Liver (tissue), 3 donors: ENCODE results near the gene MN1.

ENCODE experiments used
- CTCF ChIP-seq: fragments of 150-350 bp; IDR thresholded peaks from 2 replicates; pipeline ENCODE4 v1.5.1; 2017; ENCODE audit warnings: improper control_type of control experiment, low read depth, low read length; ENCODE audit not compliant: missing input control
- HNF4A ChIP-seq, 2 donors: conservative IDR thresholded peaks; 2 replicates each; pipeline ENCODE4 v1.6.1; 2016; ENCODE audit warnings: antibody characterized with exemption in 2 of 2, mild to moderate bottlenecking in 2 of 2
- JUND ChIP-seq, 2 donors: IDR thresholded peaks; 2 replicates each; pipeline ENCODE4 v1.6.1; 2016; ENCODE audit warnings: antibody characterized with exemption in 2 of 2
- TAF1 ChIP-seq: conservative IDR thresholded peaks from 2 replicates; pipeline ENCODE4 v1.6.1; 2016; ENCODE audit warnings: antibody characterized with exemption, mild to moderate bottlenecking
- YY1 ChIP-seq: IDR thresholded peaks from 2 replicates; pipeline ENCODE4 v1.6.1; 2016; ENCODE audit warnings: antibody characterized with exemption, mild to moderate bottlenecking
- TF ChIP-seq, protein P1 (sequence below): IDR thresholded peaks from 2 replicates; pipeline ENCODE4 v1.6.1; 2016; ENCODE audit warnings: antibody characterized with exemption
- TF ChIP-seq, protein P2 (sequence below): IDR thresholded peaks from 2 replicates; pipeline ENCODE4 v1.6.1; 2016; ENCODE audit warnings: antibody characterized with exemption
- donor health status: healthy.
- donor health status: healthy.

DNA sequence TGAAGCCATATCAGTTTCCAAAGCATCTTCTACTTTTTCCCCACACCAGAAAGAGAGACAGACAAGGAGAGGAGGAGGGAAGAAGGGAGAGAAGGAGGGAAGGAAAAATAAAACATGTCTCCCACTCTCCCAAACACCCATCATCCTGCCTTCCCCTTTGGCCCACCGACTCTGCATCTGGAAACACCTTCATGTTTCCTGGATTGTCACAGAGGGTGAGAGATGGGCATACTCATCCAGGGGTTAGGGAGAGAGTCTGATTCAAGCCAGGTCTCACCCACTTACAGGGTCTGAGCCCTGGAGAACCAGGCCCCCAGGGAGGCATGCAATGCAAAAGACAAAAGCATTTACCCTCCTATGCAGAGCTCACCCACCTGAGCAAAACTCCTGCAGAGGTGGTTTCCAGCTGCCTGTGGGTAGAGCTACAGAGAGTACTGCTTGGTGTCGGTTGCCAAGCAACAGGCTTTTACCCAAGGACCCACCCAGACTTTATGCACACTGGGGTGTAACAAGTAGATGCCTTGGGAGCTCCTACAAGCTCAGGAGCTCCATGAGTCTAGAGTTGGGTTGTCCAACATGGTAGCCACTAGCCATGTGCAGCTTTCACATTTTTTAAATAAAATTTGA lies 33.4 kb downstream of the MN1 start:
- TF ChIP-seq, protein P1, sequence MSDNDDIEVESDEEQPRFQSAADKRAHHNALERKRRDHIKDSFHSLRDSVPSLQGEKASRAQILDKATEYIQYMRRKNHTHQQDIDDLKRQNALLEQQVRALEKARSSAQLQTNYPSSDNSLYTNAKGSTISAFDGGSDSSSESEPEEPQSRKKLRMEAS, result no peak
- TF ChIP-seq, protein P2, sequence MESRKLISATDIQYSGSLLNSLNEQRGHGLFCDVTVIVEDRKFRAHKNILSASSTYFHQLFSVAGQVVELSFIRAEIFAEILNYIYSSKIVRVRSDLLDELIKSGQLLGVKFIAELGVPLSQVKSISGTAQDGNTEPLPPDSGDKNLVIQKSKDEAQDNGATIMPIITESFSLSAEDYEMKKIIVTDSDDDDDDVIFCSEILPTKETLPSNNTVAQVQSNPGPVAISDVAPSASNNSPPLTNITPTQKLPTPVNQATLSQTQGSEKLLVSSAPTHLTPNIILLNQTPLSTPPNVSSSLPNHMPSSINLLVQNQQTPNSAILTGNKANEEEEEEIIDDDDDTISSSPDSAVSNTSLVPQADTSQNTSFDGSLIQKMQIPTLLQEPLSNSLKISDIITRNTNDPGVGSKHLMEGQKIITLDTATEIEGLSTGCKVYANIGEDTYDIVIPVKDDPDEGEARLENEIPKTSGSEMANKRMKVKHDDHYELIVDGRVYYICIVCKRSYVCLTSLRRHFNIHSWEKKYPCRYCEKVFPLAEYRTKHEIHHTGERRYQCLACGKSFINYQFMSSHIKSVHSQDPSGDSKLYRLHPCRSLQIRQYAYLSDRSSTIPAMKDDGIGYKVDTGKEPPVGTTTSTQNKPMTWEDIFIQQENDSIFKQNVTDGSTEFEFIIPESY, result no peak
- no peak for TF ChIP-seq CTCF
- no peak for TF ChIP-seq YY1
- no peak for TF ChIP-seq TAF1
- TF ChIP-seq JUND (IDR thresholded peaks at IDR 0.05), result no peak
- no peak for TF ChIP-seq HNF4A (conservative IDR thresholded peaks at IDR 0.05)
